ENCODE results near the gene XKRX. TPM values are rescaled to one million over a fixed set of nuclear protein-coding genes. Genes with fewer than 3 reads are reported as not detected.

Gene XKRX
- total RNA-seq, 1 experiment from 2014 or later, result not detected

DNA sequence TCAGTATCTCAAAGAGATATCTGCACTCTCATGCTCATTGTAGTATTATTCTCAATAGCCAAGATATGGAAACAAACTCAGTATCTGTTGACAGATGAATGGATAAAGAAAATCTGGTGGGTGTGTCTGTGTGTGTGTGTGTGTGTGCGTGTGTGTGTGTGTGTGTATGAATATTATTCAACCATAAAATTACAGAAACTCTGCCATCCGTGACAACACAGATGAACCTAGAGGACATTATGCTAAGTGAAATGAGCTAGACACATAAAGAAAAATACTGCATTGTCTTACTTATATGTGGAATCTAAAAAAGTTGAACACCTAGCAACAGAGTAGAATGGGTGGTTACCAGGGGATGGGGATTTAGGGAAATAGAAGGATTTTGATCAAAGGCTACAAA, 13.2 kb downstream of the XKRX start:
- no peaks in the 10 kb centered on the region for H3K27me3 ChIP-seq
- no peaks in the 10 kb centered on the region for H3K9me3 ChIP-seq
- no peaks in the 10 kb centered on the region for H3K36me3 ChIP-seq
- no peak overlapping the region for H3K4me3 ChIP-seq
- DNase-seq, result no peak

DNA sequence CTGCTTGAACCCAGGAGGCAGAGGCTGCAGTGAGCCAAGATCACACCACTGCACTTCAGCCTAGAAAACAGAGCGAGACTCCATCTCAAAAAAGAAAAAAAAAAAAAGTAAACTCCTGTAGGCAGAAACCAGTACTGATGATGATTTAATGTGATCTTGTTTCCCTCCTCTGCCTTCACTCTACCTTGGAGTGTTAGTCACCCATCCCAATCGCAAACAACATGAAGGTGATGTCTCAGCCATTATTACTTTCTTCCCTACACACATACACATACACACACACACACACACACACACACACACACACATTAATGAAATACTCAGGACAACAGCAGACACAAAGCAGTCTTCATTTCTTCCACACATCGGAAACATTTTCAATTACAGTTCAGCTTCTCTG, 15.6 kb downstream of the XKRX start:
- no peak overlapping the region for H3K4me3 ChIP-seq
- no peaks in the 10 kb centered on the region for H3K27me3 ChIP-seq
- H3K9me3 ChIP-seq, result no peaks in the 10 kb centered on the region
- no peak for DNase-seq
- no peaks in the 10 kb centered on the region for H3K36me3 ChIP-seq

DNA sequence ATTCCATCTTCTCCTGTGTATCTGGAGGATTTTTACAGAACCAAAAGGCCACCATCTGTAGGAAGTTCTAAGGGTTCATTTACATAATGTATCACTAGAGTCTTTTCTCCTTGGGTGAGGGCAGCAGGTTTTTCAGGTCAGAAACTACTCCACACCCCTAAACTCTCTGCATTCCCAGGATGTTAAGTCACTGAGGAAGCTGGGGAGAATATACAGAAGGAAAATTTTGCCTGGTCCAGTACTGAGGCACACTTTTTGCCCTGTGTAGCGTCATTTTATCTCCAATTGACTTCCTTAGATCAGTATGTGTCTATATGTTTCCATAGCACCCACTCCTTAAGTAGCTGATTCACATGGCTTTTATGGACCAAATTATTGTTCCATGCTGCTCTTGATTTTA, 17.0 kb downstream of the XKRX start:
- Histone ChIP-seq H3K36me3 (no peaks in the 10 kb centered on the region), H3K27me3 (no peaks in the 10 kb centered on the region), H3K4me3 (no peak overlapping the region), H3K9me3 (no peaks in the 10 kb centered on the region)
- DNase-seq, result no peak

DNA sequence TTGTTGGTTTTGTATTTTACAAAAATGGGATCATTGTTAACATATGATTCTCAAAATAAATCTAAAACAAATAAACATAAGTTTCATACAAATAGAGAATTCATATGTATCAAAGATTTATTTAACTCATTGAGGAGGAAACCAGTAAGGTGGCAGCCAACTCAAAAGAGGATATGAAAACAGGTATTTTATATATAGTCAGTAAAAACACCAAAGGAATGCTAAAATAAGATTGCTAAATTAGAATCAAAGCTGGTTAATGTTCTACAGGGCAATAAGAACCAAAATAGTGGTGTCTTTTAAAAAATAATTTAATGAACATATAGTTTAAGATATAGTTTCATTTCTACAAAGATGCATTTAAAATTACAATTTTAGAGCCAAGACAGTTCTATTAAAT, 23.1 kb downstream of the XKRX start:
- Histone ChIP-seq H3K4me3 (no peak overlapping the region), H3K9me3 (no peaks in the 10 kb centered on the region), H3K36me3 (no peaks in the 10 kb centered on the region), H3K27me3 (no peaks in the 10 kb centered on the region)
- no peak for DNase-seq

DNA sequence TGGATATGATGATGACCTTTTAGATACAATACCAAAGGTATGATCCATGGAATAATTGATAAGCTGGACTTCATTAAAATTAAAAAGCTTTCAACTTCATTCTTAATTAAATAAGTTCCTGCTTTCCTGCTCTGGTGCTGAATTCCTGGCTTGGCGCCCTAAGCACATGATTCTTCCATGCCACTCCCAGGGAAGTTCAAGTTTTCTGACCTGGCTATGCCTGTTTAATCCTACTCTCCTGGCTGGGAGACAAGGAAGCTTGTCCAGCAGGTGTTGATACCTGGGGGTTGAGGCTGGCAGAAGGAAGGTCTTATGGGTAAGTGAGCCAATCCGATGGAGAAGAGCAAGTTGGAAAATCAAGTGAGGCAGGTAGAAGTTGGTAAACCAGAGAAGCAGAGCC, 24.3 kb downstream of the XKRX start:
- H3K36me3 ChIP-seq, result no peaks in the 10 kb centered on the region
- H3K9me3 ChIP-seq, result no peaks in the 10 kb centered on the region
- no peak for DNase-seq
- no peaks in the 10 kb centered on the region for H3K27me3 ChIP-seq
- no peak overlapping the region for H3K4me3 ChIP-seq

DNA sequence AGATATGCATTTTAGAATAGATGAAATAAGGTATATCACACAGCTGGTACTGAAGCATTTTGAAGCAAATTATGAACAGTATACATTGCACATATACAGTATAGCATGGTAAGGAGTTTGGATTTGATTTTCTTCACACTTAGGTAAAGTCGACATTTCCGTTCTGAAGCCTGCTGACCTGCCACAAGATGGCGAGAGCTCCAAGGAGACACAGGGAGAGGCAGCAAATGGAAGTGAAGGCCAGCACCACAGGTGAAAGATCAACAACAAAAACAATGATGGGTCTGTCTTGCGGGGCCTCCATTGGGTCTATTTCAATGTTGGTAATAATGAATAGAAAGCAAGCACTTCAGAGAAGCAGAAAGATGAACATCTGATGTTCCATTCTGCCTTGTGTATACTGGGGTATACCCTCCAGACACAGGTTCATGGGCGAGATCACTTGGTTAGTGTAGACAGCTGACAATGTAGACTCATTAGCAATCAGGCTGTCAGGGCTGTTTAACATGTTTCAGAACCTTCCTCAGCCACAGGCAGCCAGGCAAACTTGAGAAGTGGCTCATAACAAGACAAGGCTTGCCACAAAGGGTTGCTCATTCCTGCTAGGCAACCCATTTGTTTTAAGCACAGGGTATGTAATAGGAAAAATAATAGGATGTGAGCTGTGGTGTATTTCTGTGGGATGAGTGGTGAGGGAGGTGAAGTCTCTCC, 33.2 kb downstream of the XKRX start:
- no peak overlapping the region for H3K4me3 ChIP-seq
- DNase-seq, result peak; percentile 4
- H3K36me3 ChIP-seq, result no peaks in the 10 kb centered on the region
- no peaks in the 10 kb centered on the region for H3K9me3 ChIP-seq
- no peaks in the 10 kb centered on the region for H3K27me3 ChIP-seq

DNA sequence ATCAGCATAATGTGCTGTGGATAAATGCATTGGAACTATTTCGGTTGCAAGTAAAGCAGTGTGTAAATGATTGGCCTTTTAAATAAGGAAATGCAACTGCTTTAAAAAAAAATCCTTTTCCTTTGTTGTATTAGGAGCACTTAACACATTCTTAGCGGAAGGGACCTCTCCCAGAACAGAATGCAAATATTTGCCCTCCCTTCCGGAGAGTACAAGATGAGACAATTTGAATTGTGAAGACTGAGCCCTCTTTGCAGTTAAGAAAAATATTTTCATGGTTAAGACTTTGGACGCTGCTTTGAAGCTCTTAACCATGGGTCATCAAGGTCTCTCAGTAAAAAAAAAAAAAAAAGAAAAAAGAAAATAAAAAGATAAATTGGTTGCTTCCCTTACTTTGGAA, 45.1 kb downstream of the XKRX start:
- no peak for DNase-seq
- Histone ChIP-seq H3K9me3 (no peaks in the 10 kb centered on the region), H3K4me3 (no peak overlapping the region), H3K36me3 (no peaks in the 10 kb centered on the region), H3K27me3 (no peaks in the 10 kb centered on the region)

DNA sequence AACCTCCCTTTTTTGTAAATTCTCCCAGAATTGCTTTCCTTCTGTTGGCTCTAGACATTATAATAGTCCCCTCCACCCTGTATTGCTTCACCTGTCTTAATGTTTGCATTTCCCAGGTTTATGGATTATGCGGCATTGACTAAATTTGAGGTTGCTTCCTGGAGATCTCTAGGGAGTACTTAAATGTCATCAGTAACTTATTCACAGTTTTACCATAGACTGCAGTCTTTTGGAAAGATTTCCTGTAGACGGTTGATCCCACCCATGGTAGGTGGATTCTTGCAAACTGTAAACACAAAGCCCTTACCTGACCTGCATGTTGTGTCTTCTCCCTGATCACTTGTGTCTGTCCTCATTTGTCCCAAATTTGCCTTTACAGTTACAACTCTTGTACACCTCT, 48.3 kb downstream of the XKRX start:
- DNase-seq, result no peak
- H3K27me3 ChIP-seq, result no peaks in the 10 kb centered on the region
- H3K9me3 ChIP-seq, result no peaks in the 10 kb centered on the region
- no peaks in the 10 kb centered on the region for H3K36me3 ChIP-seq
- H3K4me3 ChIP-seq, result no peak overlapping the region

DNA sequence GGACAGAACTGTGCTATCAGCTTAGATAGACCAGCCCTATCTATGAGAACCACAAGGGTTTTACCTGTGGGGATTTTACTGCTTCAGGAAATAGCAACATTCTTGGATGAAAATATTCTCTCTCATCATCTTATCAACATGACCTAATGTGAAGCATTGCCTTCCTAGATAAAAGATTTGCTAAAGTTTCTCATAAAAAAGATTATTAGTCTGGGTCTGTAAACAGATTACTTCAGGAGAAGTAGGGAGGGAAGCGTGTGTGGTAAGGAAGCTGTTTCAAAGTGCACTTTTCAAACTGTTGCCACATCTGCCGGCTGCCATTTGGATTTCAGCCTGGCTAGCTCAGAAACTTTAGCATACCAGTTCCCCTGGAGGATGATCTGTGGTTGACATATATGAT, 54.4 kb downstream of the XKRX start, which contains the start of gene NOX1:
TSS of gene NOX1 (minus strand) at position 35 of the 400 bp plus-strand sequence. CDS start 220 bp downstream, outside the sequence.
- DNase-seq, result no peak
- Histone ChIP-seq H3K4me3 (no peak within 1 kb of the TSS), H3K36me3 (no peaks in the 10 kb centered on the region), H3K27me3 (no peaks in the 10 kb centered on the region), H3K9me3 (no peaks in the 10 kb centered on the region)

DNA sequence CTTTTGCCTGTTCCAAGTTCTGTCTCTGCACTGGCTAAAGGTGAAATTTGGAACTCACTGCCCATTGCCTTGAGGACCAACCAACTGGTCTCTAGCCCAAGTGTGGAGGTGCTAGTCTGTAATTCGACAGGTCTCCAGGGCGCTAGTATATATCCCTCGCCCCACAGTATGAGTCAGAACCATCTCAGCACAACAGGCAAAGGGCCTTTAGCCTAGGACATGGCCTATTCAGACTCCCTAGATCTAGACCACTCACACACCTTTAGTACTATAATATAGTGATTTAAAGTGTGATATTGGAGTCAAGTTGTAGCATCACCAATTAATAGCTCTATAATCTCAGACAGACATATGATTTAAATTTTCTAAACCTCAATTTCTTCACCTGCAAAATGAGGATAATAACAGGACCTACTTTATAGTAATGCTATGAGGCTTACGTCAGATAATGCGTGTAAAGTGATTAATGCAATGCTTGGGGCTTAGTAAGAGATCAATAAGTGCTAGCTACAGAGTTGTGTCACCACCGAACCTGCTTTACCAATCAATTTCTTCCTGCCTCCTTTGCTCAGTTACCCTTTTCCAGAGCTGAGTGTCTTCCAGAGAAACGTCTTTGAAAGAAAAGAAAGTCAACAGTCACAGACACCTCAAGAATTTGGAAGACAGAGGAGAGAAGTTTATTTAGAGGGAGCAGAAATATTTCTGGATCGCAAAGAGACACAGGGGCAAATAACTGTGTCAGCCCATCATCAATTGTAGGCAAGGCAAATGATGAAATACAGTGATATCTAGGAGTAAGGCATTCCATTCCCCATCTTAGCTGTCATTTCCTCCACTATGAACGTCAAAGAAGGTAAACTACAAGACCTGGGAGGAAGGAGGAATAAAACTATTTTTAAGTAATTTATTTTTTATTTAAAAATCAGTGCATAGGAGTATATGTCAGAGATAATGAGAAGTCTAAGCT, 56.8 kb downstream of the XKRX start:
- H3K36me3 ChIP-seq, result no peaks in the 10 kb centered on the region
- no peak for DNase-seq
- no peak overlapping the region for H3K4me3 ChIP-seq
- no peaks in the 10 kb centered on the region for H3K9me3 ChIP-seq
- H3K27me3 ChIP-seq, result no peaks in the 10 kb centered on the region

DNA sequence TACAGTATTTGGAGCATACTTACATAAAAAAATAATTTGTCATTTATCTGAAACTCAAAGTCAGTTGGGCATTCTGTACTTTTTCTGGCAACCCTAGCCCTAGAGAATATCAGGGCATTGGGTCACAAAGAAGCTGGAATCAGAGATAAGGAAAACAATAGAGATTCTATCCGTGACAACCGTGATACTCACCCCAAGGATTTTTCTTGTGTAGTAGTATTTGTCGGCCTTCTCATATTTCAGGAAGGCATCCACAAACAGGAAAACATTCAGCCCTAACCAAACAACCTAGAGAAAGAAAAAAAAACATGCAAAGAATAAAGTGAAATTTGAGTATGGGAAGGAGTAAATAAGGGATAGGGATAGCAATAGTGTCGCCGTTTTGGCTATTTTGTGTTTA, 58.2 kb downstream of the XKRX start:
- Histone ChIP-seq H3K4me3 (no peak overlapping the region), H3K36me3 (no peaks in the 10 kb centered on the region), H3K27me3 (no peaks in the 10 kb centered on the region), H3K9me3 (no peaks in the 10 kb centered on the region)
- DNase-seq, result no peak

DNA sequence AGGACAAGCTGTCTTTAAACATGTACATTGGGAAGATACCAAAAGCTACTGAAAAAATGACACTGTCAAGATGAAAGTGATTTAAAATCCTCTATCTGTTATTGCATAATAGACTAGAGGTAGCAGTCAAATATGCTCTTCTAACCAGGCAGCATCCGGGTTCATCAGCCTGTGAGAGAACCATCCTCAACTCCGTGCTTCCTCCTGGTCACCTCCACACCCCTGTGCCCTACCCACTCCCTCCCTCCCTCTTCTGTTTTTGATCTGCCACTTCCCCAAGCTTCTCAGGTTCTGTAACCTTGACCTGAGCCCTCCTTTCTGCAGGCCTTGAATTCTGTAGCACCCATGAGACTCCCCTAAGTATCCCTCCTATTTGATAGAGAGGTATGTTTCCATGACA, 60.4 kb downstream of the XKRX start:
- H3K36me3 ChIP-seq, result no peaks in the 10 kb centered on the region
- no peak overlapping the region for H3K4me3 ChIP-seq
- DNase-seq, result no peak
- H3K9me3 ChIP-seq, result no peaks in the 10 kb centered on the region
- no peaks in the 10 kb centered on the region for H3K27me3 ChIP-seq

DNA sequence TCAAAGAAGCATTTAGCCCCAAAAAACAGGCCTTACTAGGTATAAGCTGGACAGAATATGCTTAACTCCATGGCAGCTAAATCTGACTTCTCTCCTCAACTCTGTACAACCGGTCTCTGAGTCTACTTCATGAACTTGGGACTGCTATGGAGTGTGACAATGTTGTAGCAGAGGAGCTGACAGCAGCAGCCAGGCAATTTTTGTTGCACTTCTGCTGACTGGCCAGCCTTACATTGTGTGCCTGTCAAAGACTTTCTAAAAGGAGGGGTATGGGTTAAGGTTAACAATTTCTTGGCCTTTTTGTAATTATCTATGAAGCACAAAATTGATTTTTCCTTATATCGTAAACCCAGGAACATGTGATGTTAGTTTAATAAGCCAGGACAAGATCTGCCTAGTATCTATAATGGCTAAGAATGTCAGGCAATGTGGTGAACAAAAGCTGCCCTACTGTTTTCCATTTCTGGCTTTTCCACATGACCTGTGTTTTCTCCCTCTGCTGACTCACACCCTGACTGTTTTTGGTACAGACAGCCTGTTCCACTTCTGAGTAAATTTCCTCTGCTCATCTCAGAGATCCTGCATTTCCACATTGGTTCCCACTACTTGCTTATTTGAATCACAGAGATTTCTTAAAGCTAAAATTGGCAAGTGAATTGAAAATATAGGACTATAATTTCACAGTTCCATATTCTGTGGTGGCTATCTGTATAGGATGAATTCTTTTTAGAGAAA, 63.9 kb downstream of the XKRX start:
- H3K27me3 ChIP-seq, result no peaks in the 10 kb centered on the region
- no peak overlapping the region for H3K4me3 ChIP-seq
- no peaks in the 10 kb centered on the region for H3K9me3 ChIP-seq
- DNase-seq, result no peak
- H3K36me3 ChIP-seq, result no peaks in the 10 kb centered on the region

Other genes starting within 250 kb of the XKRX start
- 0.17 and 0.23 TPM in 2 replicates for gene SYTL4, start 196.8 kb downstream of the XKRX start, total RNA-seq (2014; rRNA removed; shearing (Covaris generic); ENCODE audit: low replicate concordance)
- gene CSTF2, start 108.5 kb downstream of the XKRX start, total RNA-seq (2014; rRNA removed; shearing (Covaris generic); ENCODE audit: low replicate concordance), result 35.1 and 36.1 TPM in 2 replicates
- gene NOX1, start 54.6 kb downstream of the XKRX start, total RNA-seq (2014; rRNA removed; shearing (Covaris generic); ENCODE audit: low replicate concordance), result not detected in 2 replicates
- gene ARL13A, start 40.8 kb upstream of the XKRX start, total RNA-seq (2014; rRNA removed; shearing (Covaris generic); ENCODE audit: low replicate concordance), result 0.86 TPM in 1 of 2 replicates, not detected in the other
- gene TRMT2B, start 123.2 kb upstream of the XKRX start, total RNA-seq (2014; rRNA removed; shearing (Covaris generic); ENCODE audit: low replicate concordance), result 21.9 and 27.7 TPM in 2 replicates
- 0.23 and 0.57 TPM in 2 replicates for gene TMEM35A, start 150.0 kb upstream of the XKRX start, total RNA-seq (2014; rRNA removed; shearing (Covaris generic); ENCODE audit: low replicate concordance)
- gene CENPI, start 169.3 kb upstream of the XKRX start, total RNA-seq (2014; rRNA removed; shearing (Covaris generic); ENCODE audit: low replicate concordance), result 21.9 and 24.4 TPM in 2 replicates